Mesendoderm (in vitro differentiated cells): ENCODE results near the gene LACRT.
A peak's percentile ranks its signal among the peaks of the same experiment; 100 is the strongest.

Experiments used
- DNase-seq: peaks from one replicate; pipeline ENCODE4 v3.0.0; 2013
- H2AK5ac ChIP-seq: 2 replicates; pipeline ENCODE4 v1.6.1; 2013; ENCODE audit warnings: low read length, inconsistent platforms
- H2BK120ac ChIP-seq: 2 replicates; pipeline ENCODE4 v1.6.1; 2013; ENCODE audit warnings: low read depth, mild to moderate bottlenecking, low read length, moderate library complexity, mixed read lengths
- H2BK15ac ChIP-seq: replicated peaks from 2 replicates; pipeline ENCODE4 v1.6.1; 2013; ENCODE audit warnings: low read depth, mild to moderate bottlenecking, moderate library complexity
- H2BK5ac ChIP-seq: 2 replicates; pipeline ENCODE4 v1.6.1; 2013; ENCODE audit warnings: low read length, inconsistent platforms
- H3K18ac ChIP-seq: 2 replicates; pipeline ENCODE4 v1.6.1; 2013; ENCODE audit warnings: mild to moderate bottlenecking, low read length, mixed read lengths
- H3K23ac ChIP-seq: one replicate; pipeline ENCODE4 v1.6.1; 2013; ENCODE audit warnings: low read length
- H3K27ac ChIP-seq: 2 replicates; pipeline ENCODE4 v1.5.1; 2013; ENCODE audit warnings: low read depth, mild to moderate bottlenecking, inconsistent platforms, low read length, moderate library complexity
- H3K27me3 ChIP-seq: 2 replicates; pipeline ENCODE4 v1.6.1; 2013; ENCODE audit warnings: low read length, control low read depth, mild to moderate bottlenecking, inconsistent platforms; ENCODE audit not compliant: insufficient read depth, poor library complexity
- H3K36me3 ChIP-seq: 2 replicates; pipeline ENCODE4 v1.6.1; 2013; ENCODE audit warnings: low read length, inconsistent platforms; ENCODE audit not compliant: control insufficient read depth, insufficient read depth
- H3K4ac ChIP-seq: one replicate; pipeline ENCODE4 v1.6.1; 2013; ENCODE audit warnings: low read depth, mild to moderate bottlenecking, low read length, moderate library complexity
- H3K4me1 ChIP-seq: 2 replicates; pipeline ENCODE4 v1.6.1; 2013; ENCODE audit warnings: low read depth, low read length, inconsistent platforms; ENCODE audit not compliant: control insufficient read depth
- H3K4me2 ChIP-seq: 2 replicates; pipeline ENCODE4 v1.6.1; 2013; ENCODE audit warnings: low read length
- H3K4me3 ChIP-seq: 2 replicates; pipeline ENCODE4 v1.5.1; 2013; ENCODE audit warnings: mild to moderate bottlenecking, low read length
- H3K56ac ChIP-seq: one replicate; pipeline ENCODE4 v1.6.1; 2013; ENCODE audit warnings: low read length
- H3K79me1 ChIP-seq: 2 replicates; pipeline ENCODE4 v1.6.1; 2013; ENCODE audit warnings: low read length, inconsistent platforms
- H3K79me2 ChIP-seq: 2 replicates; pipeline ENCODE4 v1.6.1; 2013; ENCODE audit warnings: mild to moderate bottlenecking, low read length; ENCODE audit not compliant: control insufficient read depth, insufficient read depth
- H3K9ac ChIP-seq: 2 replicates; pipeline ENCODE4 v1.6.1; 2013; ENCODE audit warnings: low read length, inconsistent platforms
- H4K5ac ChIP-seq: one replicate; pipeline ENCODE4 v1.6.1; 2013; ENCODE audit warnings: low read length
- H4K8ac ChIP-seq: one replicate; pipeline ENCODE4 v1.6.1; 2013; ENCODE audit warnings: low read depth, mild to moderate bottlenecking, control low read depth, low read length, moderate library complexity
- WGBS: extraction: QIAGEN DNeasy Blood & Tissue Kit; methylation state at CpG from one replicate; pipeline ENCODE4 v1.1.7; 2013; ENCODE audit warnings: low lambda C conversion rate, missing lambda C conversion rate; ENCODE audit not compliant: insufficient coverage; ENCODE audit errors: extremely low coverage; 5-methylcytosine and 5-hydroxymethylcytosine counted together

The LACRT gene

DNA sequence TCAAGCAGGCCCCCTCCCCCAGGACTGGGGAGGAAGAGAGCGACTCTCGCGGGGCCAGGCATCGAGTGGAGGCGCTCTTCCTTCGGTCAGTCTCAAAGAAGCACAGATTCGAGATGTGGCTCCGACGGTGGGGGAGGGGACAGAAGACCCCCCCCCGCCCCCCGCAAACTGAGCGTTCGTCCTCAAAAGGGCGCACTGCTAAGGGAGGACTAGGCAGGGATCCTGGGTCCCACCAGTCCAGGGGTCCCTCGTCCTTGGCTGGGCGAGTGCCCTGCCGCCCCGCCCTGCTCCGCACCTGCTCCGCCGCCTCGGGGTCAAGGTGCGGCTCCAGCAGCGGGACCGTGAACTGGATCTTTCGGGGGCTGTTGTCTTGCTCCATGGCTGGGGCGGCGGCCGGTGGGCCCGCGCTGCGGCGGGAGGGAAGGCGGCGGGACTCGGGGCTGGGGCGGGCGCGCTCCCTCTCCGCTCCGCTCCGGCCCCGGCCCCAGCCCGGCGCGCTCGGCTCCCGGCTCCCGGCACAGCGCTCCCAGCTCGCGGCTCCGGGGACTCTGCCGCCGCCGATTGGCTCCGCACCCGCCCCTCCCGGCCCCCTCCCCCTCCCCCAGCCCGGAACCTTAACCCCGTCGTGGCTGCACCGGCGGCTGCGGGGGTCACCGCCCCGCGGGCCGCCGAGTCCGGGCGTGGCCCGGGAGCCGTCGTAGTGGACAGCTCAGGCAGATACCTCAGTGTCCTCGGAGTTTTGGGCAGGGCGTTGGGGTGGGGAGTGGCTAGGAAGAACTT is 46.4 kb downstream of the LACRT start, which contains the start of gene PPP1R1A:
Gene PPP1R1A (minus strand): TSS at position 550 of the 780 bp plus-strand sequence. CDS start 171 bp downstream, at position 379.
- no peak within 1 kb of the TSS for H2AK5ac ChIP-seq
- no CpG with 5 or more reads among the region's 77 CpGs for WGBS
- H3K27me3 ChIP-seq: peaks cover 2% of the 10 kb centered on the region
- no peak within 1 kb of the TSS for H2BK120ac ChIP-seq
- no peak within 1 kb of the TSS for H3K23ac ChIP-seq
- peak within 1 kb of the TSS; percentile 67 for H3K56ac ChIP-seq
- H3K4me1 ChIP-seq: peaks cover 3% of the 10 kb centered on the region
- no peak within 1 kb of the TSS for H2BK15ac ChIP-seq
- H3K27ac ChIP-seq: no peak within 1 kb of the TSS
- H4K8ac ChIP-seq: no peak within 1 kb of the TSS
- H4K5ac ChIP-seq: no peak within 1 kb of the TSS
- H3K79me2 ChIP-seq: no peaks in the 10 kb centered on the region
- peak within 1 kb of the TSS; percentile 53 for H3K9ac ChIP-seq
- no peaks in the 10 kb centered on the region for H3K79me1 ChIP-seq
- H3K4me2 ChIP-seq: peak within 1 kb of the TSS; percentile 69
- no peaks in the 10 kb centered on the region for H3K36me3 ChIP-seq
- H3K4ac ChIP-seq: no peak within 1 kb of the TSS
- no peak within 1 kb of the TSS for H2BK5ac ChIP-seq
- H3K4me3 ChIP-seq: peak within 1 kb of the TSS; percentile 32
- no peak within 1 kb of the TSS for H3K18ac ChIP-seq
- DNase-seq: peak; percentile 26

GRCh38 chr12:54587315-54587873 is 47.3 kb downstream of the LACRT start:
- Histone ChIP-seq H3K4me1 (peaks cover 3% of the 10 kb centered on the region), H3K4ac (no peak overlapping the region), H3K79me2 (no peaks in the 10 kb centered on the region), H2BK5ac (no peak overlapping the region), H2AK5ac (no peak overlapping the region), H3K4me3 (no peak overlapping the region), H3K4me2 (no peak overlapping the region), H3K18ac (no peak overlapping the region), H2BK15ac (no peak overlapping the region), H3K9ac (no peak overlapping the region), H3K56ac (no peak overlapping the region), H4K5ac (no peak overlapping the region), H3K79me1 (no peaks in the 10 kb centered on the region), H3K27me3 (peaks cover 2% of the 10 kb centered on the region), H3K23ac (no peak overlapping the region), H4K8ac (no peak overlapping the region), H3K27ac (no peak overlapping the region), H3K36me3 (no peaks in the 10 kb centered on the region), H2BK120ac (no peak overlapping the region)
- no CpG with 5 or more reads among the region's 5 CpGs for WGBS
- DNase-seq: no peak

- no CpG with 5 or more reads among the region's 2 CpGs for WGBS
- H3K4ac ChIP-seq: no peak overlapping the region
- no peak overlapping the region for H3K27ac ChIP-seq
- no peak for DNase-seq
- no peaks in the 10 kb centered on the region for H3K36me3 ChIP-seq
- H3K4me3 ChIP-seq: no peak overlapping the region
- no peak overlapping the region for H3K9ac ChIP-seq
- H4K8ac ChIP-seq: no peak overlapping the region
- no peak overlapping the region for H3K23ac ChIP-seq
- H3K56ac ChIP-seq: no peak overlapping the region
- no peak overlapping the region for H2AK5ac ChIP-seq
- peaks cover 2% of the 10 kb centered on the region for H3K27me3 ChIP-seq
- H3K4me1 ChIP-seq: peaks cover 3% of the 10 kb centered on the region
- no peak overlapping the region for H2BK120ac ChIP-seq
- H3K4me2 ChIP-seq: no peak overlapping the region
- H2BK15ac ChIP-seq: no peak overlapping the region
- H3K18ac ChIP-seq: no peak overlapping the region
- H3K79me1 ChIP-seq: no peaks in the 10 kb centered on the region
- H2BK5ac ChIP-seq: no peak overlapping the region
- no peaks in the 10 kb centered on the region for H3K79me2 ChIP-seq
- no peak overlapping the region for H4K5ac ChIP-seq
Measured at GRCh38 chr12:54586620-54587019, 48.1 kb downstream of the LACRT start.

DNA sequence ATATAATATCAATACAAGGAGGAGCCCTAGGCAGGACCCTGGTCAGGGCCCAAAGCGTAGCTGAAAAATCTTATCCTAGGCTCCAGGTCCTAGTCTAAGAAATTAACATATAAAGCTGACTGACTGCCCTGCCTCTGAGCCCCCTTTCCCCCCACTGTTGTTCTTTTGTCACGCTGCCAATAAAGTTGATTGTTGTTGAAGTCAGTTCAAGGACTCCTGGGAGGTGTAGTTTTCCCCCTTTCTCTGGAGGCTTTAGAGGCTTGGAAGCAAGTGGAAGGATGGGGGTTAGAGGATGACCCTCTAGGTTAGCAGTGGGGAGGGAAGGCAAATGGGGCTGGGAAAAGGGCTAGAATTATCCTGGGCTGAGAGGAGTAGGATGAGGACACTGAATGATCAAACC is 49.5 kb downstream of the LACRT start:
- Histone ChIP-seq H3K18ac (no peak overlapping the region), H3K4me2 (no peak overlapping the region), H4K5ac (no peak overlapping the region), H3K79me2 (no peaks in the 10 kb centered on the region), H4K8ac (no peak overlapping the region), H3K36me3 (no peaks in the 10 kb centered on the region), H3K9ac (no peak overlapping the region), H3K27ac (no peak overlapping the region), H3K4ac (no peak overlapping the region), H2BK15ac (no peak overlapping the region), H2BK5ac (no peak overlapping the region), H3K27me3 (peaks cover 2% of the 10 kb centered on the region), H3K4me1 (peaks cover 3% of the 10 kb centered on the region), H3K56ac (no peak overlapping the region), H2AK5ac (no peak overlapping the region), H2BK120ac (no peak overlapping the region), H3K4me3 (no peak overlapping the region), H3K79me1 (no peaks in the 10 kb centered on the region), H3K23ac (no peak overlapping the region)
- WGBS: no CpG with 5 or more reads among the region's 2 CpGs
- DNase-seq: peak; percentile 40

DNA sequence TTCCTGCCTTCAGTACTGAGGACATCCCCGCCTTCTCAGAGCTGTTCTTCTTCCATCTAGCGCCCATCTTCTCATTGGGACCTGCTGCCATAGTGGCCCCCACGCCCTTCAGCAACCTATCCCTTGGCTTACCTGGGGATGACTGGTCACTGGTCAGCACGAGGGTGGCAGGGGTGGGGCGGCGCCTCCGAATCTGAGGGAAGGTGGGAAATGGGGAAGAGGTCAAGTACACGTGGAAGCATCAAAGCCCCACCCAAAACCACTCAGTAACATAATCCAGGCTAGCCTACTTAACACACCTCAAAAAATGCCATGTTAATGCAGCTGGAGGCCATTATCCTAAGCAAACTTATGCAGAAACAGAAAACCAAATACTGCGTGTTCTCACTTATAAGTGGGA is 50.6 kb downstream of the LACRT start:
- H3K36me3 ChIP-seq: no peaks in the 10 kb centered on the region
- WGBS: no CpG with 5 or more reads among the region's 9 CpGs
- H3K4me3 ChIP-seq: no peak overlapping the region
- H2BK5ac ChIP-seq: no peak overlapping the region
- no peak overlapping the region for H2BK120ac ChIP-seq
- no peaks in the 10 kb centered on the region for H3K79me2 ChIP-seq
- no peak overlapping the region for H2AK5ac ChIP-seq
- H4K8ac ChIP-seq: no peak overlapping the region
- H3K56ac ChIP-seq: no peak overlapping the region
- H3K27ac ChIP-seq: no peak overlapping the region
- H3K79me1 ChIP-seq: no peaks in the 10 kb centered on the region
- H4K5ac ChIP-seq: no peak overlapping the region
- H2BK15ac ChIP-seq: no peak overlapping the region
- no peak overlapping the region for H3K18ac ChIP-seq
- H3K23ac ChIP-seq: no peak overlapping the region
- no peak overlapping the region for H3K4me2 ChIP-seq
- H3K27me3 ChIP-seq: peaks cover 2% of the 10 kb centered on the region
- H3K4me1 ChIP-seq: peaks cover 3% of the 10 kb centered on the region
- no peak overlapping the region for H3K4ac ChIP-seq
- H3K9ac ChIP-seq: no peak overlapping the region
- DNase-seq: no peak
